Fibroblast of skin of scalp (primary cell): Measurements from ENCODE around the gene GPR4.

Experiments used
- DNase-seq: peaks from one replicate; pipeline ENCODE4 v3.0.0-alpha.2; 2013

The GPR4 gene

GRCh38 chr19:45547211-45547770, 54.7 kb downstream of the GPR4 start:
- no peak for DNase-seq

GRCh38 chr19:45542234-45542668, 59.8 kb downstream of the GPR4 start:
- DNase-seq, result no peak
